D721Med (cell line): ENCODE measurements around the gene PDSS2.
"Not testable (repeated sequence)": the region's sequence is repeated elsewhere in the genome, so short reads cannot be mapped to it uniquely, and the experiment has no call there.

Source experiments
- DNase-seq: peaks from one replicate; pipeline ENCODE4 v3.0.0; 2011; ENCODE audit warnings: low spot score; ENCODE audit not compliant: insufficient read length
- FAIRE-seq: peaks from 2 replicates; lab custom pipeline; 2011; peaks lifted over from hg19 to GRCh38; lab: Jason Lieb, UNC
- CTCF ChIP-seq: IDR thresholded peaks from 2 replicates; pipeline ENCODE4 v1.5.1; 2012; ENCODE audit warnings: mild to moderate bottlenecking, control low read depth; ENCODE audit not compliant: insufficient read depth; ENCODE audit errors: missing control alignments

PDSS2 gene

GRCh38 chr6:107144666-107145065 is 314.7 kb downstream of the PDSS2 start:
- TF ChIP-seq CTCF, result no peak
- DNase-seq (no peak), FAIRE-seq (no peak)

GRCh38 chr6:107144014-107144413 is 315.4 kb downstream of the PDSS2 start:
- no peak for TF ChIP-seq CTCF
- FAIRE-seq (no peak), DNase-seq (no peak)

- DNase-seq (no peak), FAIRE-seq (no peak)
- no peak for TF ChIP-seq CTCF
These were observed 318.8 kb downstream of the PDSS2 start for GRCh38 chr6:107140581-107140980.

GRCh38 chr6:107136324-107136723 is 323.0 kb downstream of the PDSS2 start:
- FAIRE-seq, result not testable (repeated sequence)

GRCh38 chr6:107135048-107135680 is 324.2 kb downstream of the PDSS2 start:
- not testable (repeated sequence) for FAIRE-seq

More at GRCh38 chr6:107136324-107136723, 323.0 kb downstream of the PDSS2 start:
- not testable (repeated sequence) for DNase-seq

GRCh38 chr6:107132330-107132954 is 326.9 kb downstream of the PDSS2 start:
- FAIRE-seq (no peak), DNase-seq (no peak)

More at GRCh38 chr6:107135048-107135680, 324.2 kb downstream of the PDSS2 start:
- not testable (repeated sequence) for DNase-seq

GRCh38 chr6:107129370-107129925 is 329.9 kb downstream of the PDSS2 start:
- no peak for FAIRE-seq
- no peak for DNase-seq
- TF ChIP-seq CTCF, result no peak

More at GRCh38 chr6:107132330-107132954, 326.9 kb downstream of the PDSS2 start:
- TF ChIP-seq CTCF, result peak; percentile 32

GRCh38 chr6:107128577-107128976 is 330.8 kb downstream of the PDSS2 start:
- FAIRE-seq, result no peak
- no peak for DNase-seq
- TF ChIP-seq CTCF, result no peak
